Measurements from ENCODE around the gene VTI1B.

- TF ChIP-seq CTCF (IDR thresholded peaks at IDR 0.05; ENCODE audit: low read depth, low read length, missing input control) (no peak), ATF3 (IDR thresholded peaks at IDR 0.05) (no peak), RAD21 (IDR thresholded peaks at IDR 0.05) (no peak), JUND (IDR thresholded peaks at IDR 0.05) (no peak), REST (IDR thresholded peaks at IDR 0.05) (no peak)
These were observed 30.0 kb downstream of the VTI1B start for GRCh38 chr14:67644428-67644827.
